ENCODE results near the gene SORBS1.

The SORBS1 gene

DNA sequence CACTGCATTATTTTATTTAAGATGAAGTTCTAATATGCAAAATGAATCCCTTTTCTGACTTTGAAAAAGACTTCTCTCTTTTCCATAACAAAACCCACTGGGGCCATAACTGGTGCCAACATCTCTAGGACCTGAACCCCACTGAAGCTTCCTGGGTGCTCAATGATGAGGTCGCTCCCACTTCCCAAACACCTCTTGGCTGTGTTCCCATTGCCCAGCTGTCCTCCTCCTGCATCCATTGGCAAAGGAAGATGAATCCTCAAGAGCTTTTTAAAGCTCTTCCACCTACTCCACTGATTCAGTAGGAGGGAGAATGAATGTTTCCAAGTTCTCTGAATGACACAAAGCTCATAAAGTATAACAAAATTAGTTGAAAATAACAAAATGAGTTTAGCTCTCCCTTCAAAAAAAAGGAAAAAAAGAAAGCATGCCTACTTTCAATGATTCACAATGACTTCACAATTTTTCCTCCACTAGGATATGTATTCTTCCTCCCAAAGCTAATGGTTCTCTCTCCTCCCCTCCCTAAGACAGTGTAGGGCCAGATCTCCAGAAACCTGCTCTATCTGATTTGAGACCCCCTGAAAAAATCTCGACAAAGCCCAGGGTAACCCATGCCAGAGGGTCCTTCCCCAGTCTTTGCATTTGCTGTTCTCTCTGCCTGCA is 64.8 kb downstream of the SORBS1 start:
- Histone ChIP-seq H3K27me3 (ENCODE audit: control insufficient read depth, insufficient read depth, low read length) (no peaks in the 10 kb centered on the region), H3K36me3 (ENCODE audit: control insufficient read depth, insufficient read depth, low read length) (no peaks in the 10 kb centered on the region), H3K9ac (ENCODE audit: low read depth, low read length) (no peak overlapping the region), H3K4me1 (ENCODE audit: control insufficient read depth, insufficient read depth, low read length) (peaks cover 15% of the 10 kb centered on the region), H3K9me3 (ENCODE audit: control insufficient read depth, insufficient read depth, low read length) (no peaks in the 10 kb centered on the region), H3K4me3 (ENCODE audit: low read depth, low read length) (no peak overlapping the region)

DNA sequence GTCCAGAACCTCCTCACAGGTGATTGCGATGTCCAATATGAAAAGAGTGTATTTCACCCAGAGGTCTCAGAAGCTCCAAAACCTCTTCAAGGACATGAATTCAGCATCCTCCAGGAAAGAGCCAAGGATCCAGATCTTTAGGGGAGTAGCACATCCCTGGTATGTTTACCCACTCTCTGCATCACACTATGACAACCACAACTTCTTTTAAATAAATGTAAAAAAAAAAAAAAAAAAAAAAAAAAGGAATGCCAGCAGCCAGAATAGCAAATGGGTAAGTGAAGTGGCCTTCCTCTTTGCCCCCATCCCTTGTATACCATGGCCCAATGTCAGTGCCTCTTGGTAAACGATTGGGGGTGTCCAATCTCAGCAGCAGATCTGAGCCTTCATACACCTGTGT is 67.3 kb downstream of the SORBS1 start:
- H3K27me3 ChIP-seq (ENCODE audit: control insufficient read depth, insufficient read depth, low read length): no peaks in the 10 kb centered on the region
- no peaks in the 10 kb centered on the region for H3K36me3 ChIP-seq (ENCODE audit: control insufficient read depth, insufficient read depth, low read length)
- H3K4me1 ChIP-seq (ENCODE audit: control insufficient read depth, insufficient read depth, low read length): peaks cover 3% of the 10 kb centered on the region
- no peak overlapping the region for H3K4me3 ChIP-seq (ENCODE audit: low read depth, low read length)
- no peaks in the 10 kb centered on the region for H3K9me3 ChIP-seq (ENCODE audit: control insufficient read depth, insufficient read depth, low read length)
- no peak overlapping the region for H3K9ac ChIP-seq (ENCODE audit: low read depth, low read length)

DNA sequence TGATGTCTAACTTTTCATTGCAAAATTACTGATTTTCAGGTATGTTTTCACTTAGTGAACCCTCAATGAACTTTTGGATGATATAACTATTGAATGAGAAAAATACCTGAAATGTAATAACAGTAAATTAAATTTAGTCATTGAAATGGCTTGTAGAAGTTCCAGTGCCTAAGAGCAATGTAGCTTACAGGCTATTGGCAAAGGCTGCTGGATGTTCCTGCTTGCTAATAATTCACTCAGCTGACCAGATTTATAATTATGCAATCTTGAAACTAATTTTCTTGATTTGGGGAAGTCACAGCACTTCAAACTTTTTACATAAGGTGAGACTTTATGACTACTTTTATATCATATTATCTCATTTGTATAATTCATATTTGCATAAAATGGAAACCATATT is 73.2 kb downstream of the SORBS1 start:
- Histone ChIP-seq H3K4me3 (ENCODE audit: low read depth, low read length) (no peak overlapping the region), H3K9me3 (ENCODE audit: control insufficient read depth, insufficient read depth, low read length) (no peaks in the 10 kb centered on the region), H3K4me1 (ENCODE audit: control insufficient read depth, insufficient read depth, low read length) (no peaks in the 10 kb centered on the region), H3K36me3 (ENCODE audit: control insufficient read depth, insufficient read depth, low read length) (no peaks in the 10 kb centered on the region), H3K27me3 (ENCODE audit: control insufficient read depth, insufficient read depth, low read length) (no peaks in the 10 kb centered on the region), H3K9ac (ENCODE audit: low read depth, low read length) (no peak overlapping the region)

DNA sequence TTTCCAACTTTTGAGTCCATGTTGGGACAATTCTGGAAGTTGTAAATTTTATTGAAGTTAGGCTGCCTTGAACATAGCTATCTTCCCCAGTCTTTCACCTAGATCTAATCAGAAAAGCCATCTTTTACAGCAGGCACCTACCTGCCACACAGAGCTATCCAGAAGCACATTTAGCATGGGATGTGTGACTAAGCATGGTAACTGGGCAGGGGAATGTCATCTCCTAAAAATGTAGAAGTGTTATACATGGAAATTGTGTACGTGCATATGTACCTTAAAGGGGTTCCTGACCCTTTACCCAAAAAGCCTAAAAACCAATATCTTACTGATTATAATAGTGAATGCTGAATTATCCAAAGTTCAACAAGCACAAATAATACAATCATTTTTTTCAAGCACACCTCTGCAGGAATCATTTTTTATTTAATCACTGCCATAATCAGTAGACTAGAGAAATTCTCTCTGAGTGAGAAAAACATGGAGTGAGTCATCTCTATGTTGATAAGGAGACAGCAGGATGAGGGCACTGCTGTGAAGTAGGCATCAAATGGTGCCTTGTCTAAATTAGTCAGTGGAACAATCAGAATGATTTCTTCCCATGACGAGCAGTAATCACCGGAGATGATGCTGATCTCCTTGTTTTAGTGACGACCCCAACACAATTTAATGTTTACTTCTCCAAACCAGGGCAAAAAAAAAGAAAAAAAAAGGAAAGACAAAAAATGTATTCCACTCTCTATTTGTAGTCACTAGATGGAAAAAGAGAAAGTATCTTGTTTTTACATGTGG is 75.9 kb downstream of the SORBS1 start:
- Histone ChIP-seq H3K9me3 (ENCODE audit: control insufficient read depth, insufficient read depth, low read length) (no peaks in the 10 kb centered on the region), H3K4me3 (ENCODE audit: low read depth, low read length) (no peak overlapping the region), H3K4me1 (ENCODE audit: control insufficient read depth, insufficient read depth, low read length) (peaks cover 11% of the 10 kb centered on the region), H3K27me3 (ENCODE audit: control insufficient read depth, insufficient read depth, low read length) (no peaks in the 10 kb centered on the region), H3K36me3 (ENCODE audit: control insufficient read depth, insufficient read depth, low read length) (no peaks in the 10 kb centered on the region), H3K9ac (ENCODE audit: low read depth, low read length) (no peak overlapping the region)

GRCh38 chr10:95482501-95483233 is 78.5 kb downstream of the SORBS1 start:
- H3K9ac ChIP-seq (ENCODE audit: low read depth, low read length): no peak overlapping the region
- peaks cover 18% of the 10 kb centered on the region for H3K4me1 ChIP-seq (ENCODE audit: control insufficient read depth, insufficient read depth, low read length)
- no peak overlapping the region for H3K4me3 ChIP-seq (ENCODE audit: low read depth, low read length)
- no peaks in the 10 kb centered on the region for H3K36me3 ChIP-seq (ENCODE audit: control insufficient read depth, insufficient read depth, low read length)
- no peaks in the 10 kb centered on the region for H3K9me3 ChIP-seq (ENCODE audit: control insufficient read depth, insufficient read depth, low read length)
- H3K27me3 ChIP-seq (ENCODE audit: control insufficient read depth, insufficient read depth, low read length): no peaks in the 10 kb centered on the region

DNA sequence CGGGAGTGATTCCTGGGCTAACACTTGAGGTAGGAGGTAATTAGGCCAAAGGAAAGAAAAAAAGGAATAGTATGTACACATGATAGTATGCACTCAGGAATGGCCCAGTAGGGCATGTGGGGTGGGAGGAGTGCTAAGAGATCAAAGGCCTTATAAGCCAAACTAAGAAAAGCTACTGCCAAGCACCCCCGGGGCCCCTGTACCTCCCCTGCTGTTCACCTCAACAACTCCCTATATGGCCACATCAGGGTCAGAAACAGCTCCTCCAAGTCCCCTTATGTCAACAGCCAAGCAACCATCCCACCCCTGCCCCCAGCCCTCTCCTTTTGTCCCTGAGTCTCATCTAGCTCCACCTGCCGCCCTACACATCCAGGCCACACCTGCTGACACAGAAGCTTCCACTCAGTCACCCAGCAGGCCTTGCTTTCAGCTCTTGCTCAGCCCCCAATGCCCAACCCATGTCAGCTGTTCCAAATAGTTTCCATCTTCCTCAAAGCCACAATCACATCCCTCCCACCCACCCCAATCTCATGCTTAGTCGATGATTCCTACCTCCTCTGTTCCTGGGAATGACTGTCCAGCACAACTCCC is 80.2 kb downstream of the SORBS1 start:
- H3K36me3 ChIP-seq (ENCODE audit: control insufficient read depth, insufficient read depth, low read length): no peaks in the 10 kb centered on the region
- no peaks in the 10 kb centered on the region for H3K9me3 ChIP-seq (ENCODE audit: control insufficient read depth, insufficient read depth, low read length)
- no peaks in the 10 kb centered on the region for H3K27me3 ChIP-seq (ENCODE audit: control insufficient read depth, insufficient read depth, low read length)
- no peak overlapping the region for H3K9ac ChIP-seq (ENCODE audit: low read depth, low read length)
- peaks cover 34% of the 10 kb centered on the region for H3K4me1 ChIP-seq (ENCODE audit: control insufficient read depth, insufficient read depth, low read length)
- no peak overlapping the region for H3K4me3 ChIP-seq (ENCODE audit: low read depth, low read length)

GRCh38 chr10:95480102-95480900 is 80.9 kb downstream of the SORBS1 start:
- Histone ChIP-seq H3K36me3 (ENCODE audit: control insufficient read depth, insufficient read depth, low read length) (no peaks in the 10 kb centered on the region), H3K9me3 (ENCODE audit: control insufficient read depth, insufficient read depth, low read length) (no peaks in the 10 kb centered on the region), H3K9ac (ENCODE audit: low read depth, low read length) (no peak overlapping the region), H3K4me3 (ENCODE audit: low read depth, low read length) (no peak overlapping the region), H3K27me3 (ENCODE audit: control insufficient read depth, insufficient read depth, low read length) (no peaks in the 10 kb centered on the region), H3K4me1 (ENCODE audit: control insufficient read depth, insufficient read depth, low read length) (peaks cover 40% of the 10 kb centered on the region)

DNA sequence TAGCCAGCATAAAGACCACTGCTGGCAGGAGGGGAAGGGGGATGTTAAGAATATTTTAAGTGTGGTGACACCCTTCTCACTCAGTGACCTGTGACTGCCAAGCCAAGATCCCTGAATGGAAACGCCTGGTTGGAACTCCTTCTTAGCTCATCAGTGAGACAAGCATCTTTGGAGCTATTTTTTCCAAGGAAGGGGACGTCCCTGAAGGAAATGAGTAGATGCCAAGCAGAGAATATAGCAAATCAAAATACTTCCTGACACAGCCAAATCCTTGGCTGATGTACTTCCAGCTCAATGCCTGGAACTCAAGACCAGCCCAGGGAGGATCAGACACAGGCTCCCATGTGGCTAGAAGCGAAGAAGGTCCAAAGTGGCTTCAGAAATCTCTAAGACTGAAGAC is 82.2 kb downstream of the SORBS1 start:
- Histone ChIP-seq H3K9me3 (ENCODE audit: control insufficient read depth, insufficient read depth, low read length) (no peaks in the 10 kb centered on the region), H3K27me3 (ENCODE audit: control insufficient read depth, insufficient read depth, low read length) (no peaks in the 10 kb centered on the region), H3K4me3 (ENCODE audit: low read depth, low read length) (no peak overlapping the region), H3K9ac (ENCODE audit: low read depth, low read length) (no peak overlapping the region), H3K4me1 (ENCODE audit: control insufficient read depth, insufficient read depth, low read length) (peaks cover 52% of the 10 kb centered on the region), H3K36me3 (ENCODE audit: control insufficient read depth, insufficient read depth, low read length) (no peaks in the 10 kb centered on the region)

DNA sequence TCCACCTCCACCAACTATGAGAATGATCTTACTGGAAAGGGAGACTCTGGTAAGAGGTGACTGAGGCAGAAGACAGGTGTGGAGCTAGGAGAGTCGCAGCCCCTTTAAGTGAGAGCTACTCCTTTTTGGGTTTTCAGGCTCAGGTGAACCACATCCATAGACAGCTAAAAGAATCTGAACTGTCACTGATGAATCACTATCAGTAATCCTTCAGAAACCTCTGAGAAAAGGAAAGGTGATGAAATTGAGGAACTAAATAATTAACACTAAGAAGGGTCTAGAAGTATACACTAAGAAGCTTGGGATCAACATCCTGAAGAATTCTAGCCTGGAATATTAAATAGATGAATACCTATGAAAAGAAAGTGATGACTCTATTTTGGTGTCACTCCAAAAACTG is 83.0 kb downstream of the SORBS1 start:
- H3K4me3 ChIP-seq (ENCODE audit: low read depth, low read length): no peak overlapping the region
- H3K9ac ChIP-seq (ENCODE audit: low read depth, low read length): no peak overlapping the region
- peaks cover 52% of the 10 kb centered on the region for H3K4me1 ChIP-seq (ENCODE audit: control insufficient read depth, insufficient read depth, low read length)
- no peaks in the 10 kb centered on the region for H3K27me3 ChIP-seq (ENCODE audit: control insufficient read depth, insufficient read depth, low read length)
- H3K36me3 ChIP-seq (ENCODE audit: control insufficient read depth, insufficient read depth, low read length): no peaks in the 10 kb centered on the region
- H3K9me3 ChIP-seq (ENCODE audit: control insufficient read depth, insufficient read depth, low read length): no peaks in the 10 kb centered on the region

DNA sequence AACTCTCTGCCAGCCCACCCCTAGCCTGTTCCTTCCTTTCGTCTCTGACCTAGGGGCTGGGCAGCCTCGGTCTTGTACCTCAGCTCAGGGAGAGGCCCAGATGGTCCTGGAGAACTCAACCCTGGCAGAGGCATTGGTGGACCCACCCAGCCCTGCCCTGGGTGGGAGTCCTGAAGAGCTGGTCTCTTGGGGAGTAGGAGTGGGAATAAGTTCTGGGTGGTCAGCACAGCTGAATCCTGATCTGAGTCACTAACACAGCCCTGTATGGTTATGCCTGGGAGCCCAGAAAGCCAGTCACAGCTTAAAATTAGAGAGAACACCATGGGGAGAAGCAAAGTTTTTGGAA is 84.0 kb downstream of the SORBS1 start:
- Histone ChIP-seq H3K9ac (ENCODE audit: low read depth, low read length) (no peak overlapping the region), H3K36me3 (ENCODE audit: control insufficient read depth, insufficient read depth, low read length) (no peaks in the 10 kb centered on the region), H3K4me3 (ENCODE audit: low read depth, low read length) (no peak overlapping the region), H3K9me3 (ENCODE audit: control insufficient read depth, insufficient read depth, low read length) (no peaks in the 10 kb centered on the region), H3K4me1 (ENCODE audit: control insufficient read depth, insufficient read depth, low read length) (peaks cover 53% of the 10 kb centered on the region), H3K27me3 (ENCODE audit: control insufficient read depth, insufficient read depth, low read length) (no peaks in the 10 kb centered on the region)

DNA sequence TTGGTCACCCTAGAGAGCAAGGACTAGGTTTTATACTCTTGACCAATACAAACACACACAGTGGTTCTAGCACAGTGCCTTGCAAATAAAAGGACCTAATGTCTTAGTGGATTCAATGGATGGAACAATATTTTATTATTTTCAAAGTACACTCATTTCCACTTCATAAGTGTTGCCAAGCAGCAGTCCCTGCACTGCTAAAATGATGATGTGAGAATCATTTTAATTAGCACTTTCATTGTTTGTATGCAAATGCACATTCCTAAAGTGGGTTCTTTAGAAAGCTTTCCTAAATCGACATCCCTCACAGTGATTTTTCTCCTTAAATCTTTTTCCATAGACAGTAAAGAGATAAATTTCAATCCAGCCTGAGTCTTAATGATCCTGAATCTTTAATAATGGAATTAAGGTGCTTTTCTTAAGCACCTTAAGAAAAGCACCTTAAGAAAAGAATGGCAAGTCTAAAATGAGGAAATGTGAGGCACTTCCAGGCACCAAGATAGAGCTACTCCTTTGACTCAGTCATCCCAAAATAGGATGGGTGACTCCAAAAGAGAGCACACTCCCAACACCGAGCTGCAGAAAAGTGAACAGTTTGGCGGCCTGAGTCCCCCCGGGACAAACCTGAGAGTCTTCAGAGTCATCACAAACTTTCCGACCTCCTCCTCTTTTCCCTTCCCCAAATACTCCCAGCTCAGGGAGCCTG is 84.5 kb downstream of the SORBS1 start:
- Histone ChIP-seq H3K27me3 (ENCODE audit: control insufficient read depth, insufficient read depth, low read length) (no peaks in the 10 kb centered on the region), H3K9ac (ENCODE audit: low read depth, low read length) (peak overlapping the region; percentile 8), H3K4me1 (ENCODE audit: control insufficient read depth, insufficient read depth, low read length) (peaks cover 53% of the 10 kb centered on the region), H3K36me3 (ENCODE audit: control insufficient read depth, insufficient read depth, low read length) (no peaks in the 10 kb centered on the region), H3K4me3 (ENCODE audit: low read depth, low read length) (no peak overlapping the region), H3K9me3 (ENCODE audit: control insufficient read depth, insufficient read depth, low read length) (no peaks in the 10 kb centered on the region)

All from iPS-15b (cell line).